Trophoblast cell (in vitro differentiated cells and primary cell): ENCODE data around the gene DLEC1.

Experiments used
- DNase-seq, 2 donors: peaks; one replicate each; pipeline ENCODE4 v3.0.0-alpha.2; 2016
- H2AFZ ChIP-seq: 2 replicates; pipeline ENCODE4 v1.6.1; 2013; ENCODE audit warnings: low read length, moderate library complexity, mild to moderate bottlenecking; ENCODE audit not compliant: insufficient read depth, poor library complexity
- H2AK5ac ChIP-seq: 2 replicates; pipeline ENCODE4 v1.6.1; 2013; ENCODE audit warnings: mild to moderate bottlenecking, low read length
- H2BK120ac ChIP-seq: 2 replicates; pipeline ENCODE4 v1.6.1; 2013; ENCODE audit warnings: low read length, mild to moderate bottlenecking, moderate library complexity; ENCODE audit not compliant: insufficient read depth, poor library complexity
- H2BK12ac ChIP-seq: 2 replicates; pipeline ENCODE4 v1.6.1; 2013; ENCODE audit warnings: mild to moderate bottlenecking, low read length, moderate library complexity
- H2BK5ac ChIP-seq: 2 replicates; pipeline ENCODE4 v1.6.1; 2013; ENCODE audit warnings: low read length, low read depth, moderate library complexity, mild to moderate bottlenecking; ENCODE audit not compliant: poor library complexity
- H3K14ac ChIP-seq: 2 replicates; pipeline ENCODE4 v1.6.1; 2013; ENCODE audit warnings: mild to moderate bottlenecking, low read length
- H3K18ac ChIP-seq: 2 replicates; pipeline ENCODE4 v1.6.1; 2013; ENCODE audit warnings: mild to moderate bottlenecking, low read length
- H3K23ac ChIP-seq: 2 replicates; pipeline ENCODE4 v1.6.1; 2013; ENCODE audit warnings: low read length
- H3K27ac ChIP-seq: 2 replicates; pipeline ENCODE4 v1.5.1; 2013; ENCODE audit warnings: low read depth, mild to moderate bottlenecking, inconsistent platforms, low read length, moderate library complexity
- H3K27me3 ChIP-seq: 2 replicates; pipeline ENCODE4 v1.6.1; 2013; ENCODE audit warnings: inconsistent platforms, mild to moderate bottlenecking, low read length, moderate library complexity; ENCODE audit not compliant: insufficient read depth
- H3K36me3 ChIP-seq, 2 experiments: 1 replicate in 1 of 2; 2 replicates in 1 of 2; pipeline ENCODE4 v1.6.1; 2013; ENCODE audit warnings: low read length in 2 of 2, mild to moderate bottlenecking in 2 of 2, moderate library complexity in 1 of 2; ENCODE audit not compliant: insufficient read depth in 2 of 2, control insufficient read depth in 1 of 2
- H3K4ac ChIP-seq: 2 replicates; pipeline ENCODE4 v1.6.1; 2013; ENCODE audit warnings: low read depth, mild to moderate bottlenecking, low read length, moderate library complexity
- H3K4me1 ChIP-seq, 2 experiments: 1 replicate in 1 of 2; 2 replicates in 1 of 2; pipeline ENCODE4 v1.6.1; 2013; ENCODE audit warnings: low read length in 2 of 2, mild to moderate bottlenecking in 2 of 2, moderate library complexity in 1 of 2; ENCODE audit not compliant: insufficient read depth in 2 of 2, control insufficient read depth in 1 of 2
- H3K4me2 ChIP-seq: 2 replicates; pipeline ENCODE4 v1.6.1; 2013; ENCODE audit warnings: inconsistent platforms, mild to moderate bottlenecking, low read length, moderate library complexity
- H3K4me3 ChIP-seq: 2 replicates; pipeline ENCODE4 v1.5.1; 2013; ENCODE audit warnings: mild to moderate bottlenecking, low read depth, low read length, inconsistent platforms
- H3K79me1 ChIP-seq: one replicate; pipeline ENCODE4 v1.6.1; 2013; ENCODE audit warnings: low read length
- H3K79me2 ChIP-seq: 2 replicates; pipeline ENCODE4 v1.6.1; 2013; ENCODE audit warnings: low read length, mild to moderate bottlenecking; ENCODE audit not compliant: control insufficient read depth, insufficient read depth, poor library complexity
- H3K9ac ChIP-seq: 2 replicates; pipeline ENCODE4 v1.6.1; 2013; ENCODE audit warnings: mild to moderate bottlenecking, low read length
- H3K9me3 ChIP-seq: 2 replicates; pipeline ENCODE4 v1.6.1; 2013; ENCODE audit warnings: low read depth, mild to moderate bottlenecking, control low read depth, inconsistent platforms, low read length; ENCODE audit not compliant: insufficient read depth
- H4K12ac ChIP-seq: 2 replicates; pipeline ENCODE4 v1.6.1; 2013; ENCODE audit warnings: low read depth, mild to moderate bottlenecking, low read length, moderate library complexity
- H4K8ac ChIP-seq: 2 replicates; pipeline ENCODE4 v1.6.1; 2013; ENCODE audit warnings: low read depth, mild to moderate bottlenecking, low read length, moderate library complexity
- H4K91ac ChIP-seq: one replicate; pipeline ENCODE4 v1.6.1; 2013; ENCODE audit warnings: low read depth, mild to moderate bottlenecking, low read length, moderate library complexity
- WGBS: extraction: QIAGEN DNeasy Blood & Tissue Kit; methylation state at CpG from one replicate; pipeline ENCODE4 v1.1.7; 2013; ENCODE audit warnings: missing lambda C conversion rate; ENCODE audit not compliant: insufficient read length, insufficient coverage; ENCODE audit errors: extremely low coverage; 5-methylcytosine and 5-hydroxymethylcytosine counted together

Gene DLEC1

DNA sequence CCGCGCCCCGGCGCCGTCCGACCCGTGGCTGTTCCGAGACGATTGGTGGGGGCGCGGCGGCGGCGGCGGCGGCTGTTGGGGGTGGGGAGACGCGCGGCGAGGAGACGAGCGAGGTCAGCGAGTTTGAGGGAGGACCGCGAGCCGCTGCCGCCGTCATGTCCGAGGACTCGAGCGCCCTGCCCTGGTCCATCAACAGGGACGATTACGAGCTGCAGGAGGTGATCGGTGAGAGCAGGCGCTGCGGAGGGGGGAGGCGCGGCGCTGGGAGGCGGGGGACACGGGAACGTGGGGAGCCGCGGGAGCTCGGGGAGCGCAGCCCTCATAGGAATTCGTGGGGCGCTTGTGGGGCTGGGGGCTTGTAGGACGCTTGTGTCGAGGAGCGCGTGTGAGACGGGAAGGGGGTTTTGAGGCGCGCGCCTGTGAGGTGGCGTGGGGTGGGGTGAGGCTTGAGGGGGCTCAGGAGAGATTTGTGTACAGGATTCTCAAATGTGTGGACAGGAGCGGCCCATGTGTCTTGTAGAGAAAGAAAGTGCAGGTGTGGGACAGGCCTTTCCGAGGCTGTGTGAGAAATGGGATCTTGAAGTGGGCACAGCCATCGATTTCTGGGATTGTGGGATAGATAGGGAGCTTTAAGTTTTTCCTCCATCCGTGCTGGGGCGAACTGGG lies 126.8 kb downstream of the DLEC1 start:
- peak overlapping the region; percentile 80 for H2BK5ac ChIP-seq
- peak overlapping the region; percentile 55 for H2AK5ac ChIP-seq
- peaks cover 23% of the 10 kb centered on the region for H3K79me2 ChIP-seq
- peak overlapping the region; percentile 90 for H3K4ac ChIP-seq
- peak overlapping the region; percentile 63 for H4K12ac ChIP-seq
- no peaks in the 10 kb centered on the region for H3K9me3 ChIP-seq
- DNase-seq: peak in 1 of 2 donors; percentile 66
- no peaks in the 10 kb centered on the region for H3K36me3 ChIP-seq
- peak overlapping the region; percentile 86 for H3K4me2 ChIP-seq
- no peak overlapping the region for H3K23ac ChIP-seq
- H3K4me1 ChIP-seq: peaks cover 0 to 4% of the 10 kb centered on the region in 2 experiments
- peak overlapping the region; percentile 86 for H3K27ac ChIP-seq
- H2BK12ac ChIP-seq: no peak overlapping the region
- peak overlapping the region; percentile 83 for H3K18ac ChIP-seq
- peak overlapping the region; percentile 95 for H3K4me3 ChIP-seq
- H2AFZ ChIP-seq: peak overlapping the region; percentile 81
- H4K91ac ChIP-seq: peak overlapping the region; percentile 92
- peaks cover 15% of the 10 kb centered on the region for H3K79me1 ChIP-seq
- peak overlapping the region; percentile 87 for H3K14ac ChIP-seq
- no CpG with 5 or more reads among the region's 62 CpGs for WGBS
- H2BK120ac ChIP-seq: peak overlapping the region; percentile 51
- peak overlapping the region; percentile 89 for H4K8ac ChIP-seq
- H3K27me3 ChIP-seq: no peaks in the 10 kb centered on the region
- peak overlapping the region; percentile 78 for H3K9ac ChIP-seq

DNA sequence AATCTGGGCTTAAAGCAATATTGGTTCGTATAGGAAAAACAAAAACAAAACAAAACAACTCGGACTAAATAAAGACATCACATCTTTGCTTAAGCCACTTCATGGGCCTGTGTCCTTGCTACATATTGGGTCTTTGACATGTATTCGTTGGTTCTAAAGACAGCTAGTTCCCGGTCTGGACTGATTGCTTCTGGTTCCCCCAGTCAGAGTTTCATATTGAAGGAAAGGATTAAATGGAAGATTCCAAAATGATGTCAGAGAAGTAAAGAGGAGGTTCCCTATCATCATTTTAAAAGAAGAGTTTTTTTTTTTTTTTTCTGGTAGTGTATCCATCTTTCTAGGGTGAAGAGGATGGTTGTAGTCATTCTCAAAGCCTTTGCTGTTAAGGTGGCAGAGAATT lies 128.6 kb downstream of the DLEC1 start:
- Histone ChIP-seq H3K79me1 (peaks cover 15% of the 10 kb centered on the region), H3K4me3 (no peak overlapping the region), H4K8ac (no peak overlapping the region), H2BK5ac (no peak overlapping the region), H2AFZ (no peak overlapping the region), H3K23ac (no peak overlapping the region), H3K9me3 (no peaks in the 10 kb centered on the region), H2BK120ac (no peak overlapping the region), H3K14ac (no peak overlapping the region), H4K91ac (no peak overlapping the region), H2BK12ac (no peak overlapping the region), H3K36me3 (no peaks in the 10 kb centered on the region), H2AK5ac (no peak overlapping the region), H3K27ac (no peak overlapping the region), H3K18ac (no peak overlapping the region), H3K9ac (no peak overlapping the region), H3K27me3 (no peaks in the 10 kb centered on the region), H3K79me2 (peaks cover 24% of the 10 kb centered on the region), H4K12ac (no peak overlapping the region), H3K4me2 (no peak overlapping the region), H3K4ac (peak overlapping the region; percentile 57), H3K4me1 (peaks cover 0 to 4% of the 10 kb centered on the region in 2 experiments)
- no peak for DNase-seq
- WGBS: no CpG with 5 or more reads among the region's 4 CpGs

DNA sequence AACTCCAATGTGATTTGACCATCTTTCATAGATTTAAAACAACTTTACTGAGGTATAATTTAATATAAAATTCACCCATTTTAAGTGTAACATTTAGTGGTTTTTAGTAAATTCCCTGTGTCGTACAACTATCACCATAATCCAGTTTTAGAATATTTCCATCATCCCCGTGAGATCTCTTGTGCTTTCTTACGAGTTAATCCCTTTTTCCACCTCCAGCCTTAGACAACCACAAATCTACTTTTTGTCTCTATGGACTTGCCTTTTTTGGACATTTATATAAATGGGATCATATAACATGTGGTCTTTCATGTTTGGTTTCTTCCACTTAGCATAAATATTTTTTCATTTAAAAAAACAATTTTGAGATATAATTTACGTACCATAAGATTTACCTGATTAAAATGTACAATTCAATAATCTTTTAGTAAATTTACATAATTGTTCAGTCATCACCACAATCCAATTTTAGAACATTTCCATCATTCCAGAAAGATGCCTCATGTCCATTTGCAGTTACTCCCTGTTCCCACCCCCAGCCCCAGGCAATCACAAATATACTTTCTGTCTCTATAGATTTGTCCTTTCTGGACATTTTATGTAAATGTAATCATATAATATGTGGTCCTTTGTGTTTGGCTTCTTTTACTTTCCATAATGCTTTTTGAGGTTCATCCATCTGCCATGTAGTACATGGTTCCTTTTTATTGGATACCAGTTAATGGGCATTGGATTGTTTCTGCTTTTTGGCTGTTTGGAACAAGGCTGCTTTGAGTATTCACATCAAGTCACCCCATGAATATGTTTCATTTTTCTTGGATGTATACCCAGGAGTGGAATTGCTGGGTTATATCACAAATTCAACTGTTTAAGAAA lies 129.4 kb downstream of the DLEC1 start:
- Histone ChIP-seq H3K4me3 (no peak overlapping the region), H3K4me1 (peaks cover 0 to 4% of the 10 kb centered on the region in 2 experiments), H3K18ac (no peak overlapping the region), H3K4ac (no peak overlapping the region), H4K91ac (no peak overlapping the region), H3K79me2 (peaks cover 26% of the 10 kb centered on the region), H2AFZ (no peak overlapping the region), H3K14ac (no peak overlapping the region), H4K12ac (no peak overlapping the region), H2BK12ac (no peak overlapping the region), H3K27me3 (no peaks in the 10 kb centered on the region), H2BK5ac (no peak overlapping the region), H3K9ac (no peak overlapping the region), H3K79me1 (peaks cover 15% of the 10 kb centered on the region), H3K27ac (no peak overlapping the region), H4K8ac (no peak overlapping the region), H2BK120ac (no peak overlapping the region), H3K23ac (no peak overlapping the region), H3K9me3 (no peaks in the 10 kb centered on the region), H3K36me3 (no peaks in the 10 kb centered on the region), H2AK5ac (no peak overlapping the region), H3K4me2 (no peak overlapping the region)
- peak in 1 of 2 donors; percentile 46 for DNase-seq
- WGBS: no CpG with 5 or more reads among the region's 4 CpGs

DNA sequence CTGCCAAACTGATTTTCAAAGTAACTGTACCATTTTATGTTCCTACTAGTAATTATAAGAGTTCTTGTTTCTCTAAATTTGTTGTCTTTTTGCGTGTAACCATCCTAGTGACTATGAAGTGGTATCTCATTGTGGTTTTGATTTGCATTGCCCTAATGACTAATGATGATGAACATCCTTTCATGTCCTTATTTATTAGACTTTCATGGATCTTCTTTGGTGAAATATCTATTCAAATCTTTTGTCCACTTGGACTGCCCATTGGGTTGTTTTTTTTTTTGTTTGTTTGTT lies 130.0 kb downstream of the DLEC1 start:
- Histone ChIP-seq H2BK12ac (no peak overlapping the region), H3K9ac (no peak overlapping the region), H2BK120ac (no peak overlapping the region), H3K27ac (no peak overlapping the region), H2BK5ac (no peak overlapping the region), H3K79me1 (peaks cover 15% of the 10 kb centered on the region), H3K4me2 (no peak overlapping the region), H4K12ac (no peak overlapping the region), H3K18ac (no peak overlapping the region), H3K14ac (no peak overlapping the region), H3K4me1 (peaks cover 0 to 4% of the 10 kb centered on the region in 2 experiments), H2AK5ac (no peak overlapping the region), H3K23ac (no peak overlapping the region), H3K27me3 (no peaks in the 10 kb centered on the region), H3K79me2 (peaks cover 26% of the 10 kb centered on the region), H3K9me3 (no peaks in the 10 kb centered on the region), H4K8ac (no peak overlapping the region), H3K4me3 (no peak overlapping the region), H3K4ac (no peak overlapping the region), H4K91ac (no peak overlapping the region), H2AFZ (no peak overlapping the region), H3K36me3 (no peaks in the 10 kb centered on the region)
- DNase-seq: no peak
- no CpG with 5 or more reads among the region's 1 CpG for WGBS
